K562 (cell line): ENCODE results near the gene CUL5. TPM values are rescaled to one million over a fixed set of nuclear protein-coding genes. Genes with fewer than 3 reads are reported as not detected.

Experiments
- ATAC-seq: fragments of 200-7000 bp; cut with Tn5 transposase; 3 replicates; pipeline ENCODE4 v1.9.1; 2020; ENCODE audit warnings: moderate library complexity
- BruUV-seq: library from RNA; stranded (reverse); fragments of 400-500 nt; replicated peaks from 2 replicates; lab custom pipeline; 2021; lab: Mats Ljungman, UMichigan
- CTCF ChIA-PET: fragments of 300-600 bp; formaldehyde crosslinking; extraction: SDS; loops from one replicate; lab custom pipeline; 2021; ENCODE audit warnings: low intra/inter-chr PET ratio; lab: Yijun Ruan, JAX
- POLR2A ChIA-PET: fragments of 300-600, 350-650 bp; sonication (Branson Sonifier 250); formaldehyde crosslinking; extraction: SDS; loops from one replicate; lab custom pipeline; 2021; ENCODE audit warnings: antibody characterized with exemption, inconsistent platforms; lab: Yijun Ruan, JAX
- DNase-seq, 4 experiments: peaks; one replicate each; pipeline versions ENCODE4 v3.0.0 to v3.0.0-alpha.2; 2011 to 2018; ENCODE audit warnings: low spot score in 3 of 4, mixed read lengths in 3 of 4; ENCODE audit errors: extremely low read depth in 1 of 4
- FAIRE-seq: peaks from 2 replicates; lab custom pipeline; 2011; peaks lifted over from hg19 to GRCh38; lab: Jason Lieb, UNC
- H2AFZ ChIP-seq: 2 replicates; pipeline ENCODE4 v1.6.0; 2011; ENCODE audit warnings: low read depth, low read length, control low read depth, inconsistent platforms
- H3K27ac ChIP-seq: fragments of 200-600 bp; 3 replicates; pipeline ENCODE4 v1.8.0; 2011; ENCODE audit warnings: low read depth, mild to moderate bottlenecking, control low read depth, inconsistent platforms, low read length, moderate library complexity, mixed read lengths; ENCODE audit errors: extremely low read depth
- H3K27me3 ChIP-seq, 2 experiments: fragments of 300-600 bp in 1 of 2; 2 replicates in 1 of 2; 3 replicates in 1 of 2; pipeline versions ENCODE4 v1.6.0 to v1.8.0; 2011; ENCODE audit warnings: inconsistent platforms in 2 of 2, low read length in 2 of 2, mild to moderate bottlenecking in 1 of 2, mixed read lengths in 1 of 2, moderate library complexity in 1 of 2; ENCODE audit not compliant: control insufficient read depth in 2 of 2, insufficient read depth in 2 of 2
- H3K36me3 ChIP-seq: fragments of 300-600 bp; 3 replicates; pipeline ENCODE4 v1.8.0; 2011; ENCODE audit warnings: mild to moderate bottlenecking, low read length, inconsistent platforms; ENCODE audit not compliant: control insufficient read depth, insufficient read depth
- H3K4me1 ChIP-seq, 2 experiments: fragments of 200-600 bp in 1 of 2; replicated peaks in 1 of 2; 2 replicates in 1 of 2; 3 replicates in 1 of 2; pipeline versions ENCODE4 v1.5.1 to v1.8.0; 2011; ENCODE audit warnings: inconsistent platforms in 2 of 2, low read length in 2 of 2, mild to moderate bottlenecking in 1 of 2, mixed read lengths in 1 of 2, moderate library complexity in 1 of 2; ENCODE audit not compliant: control insufficient read depth in 2 of 2, insufficient read depth in 2 of 2
- H3K4me2 ChIP-seq: 2 replicates; pipeline ENCODE4 v1.6.1; 2011; ENCODE audit warnings: low read length, control low read depth, inconsistent platforms, mixed read lengths; ENCODE audit not compliant: insufficient read depth
- H3K4me3 ChIP-seq: fragments of 200-600 bp; sonication (generic), shearing (Covaris generic); 2 replicates; pipeline ENCODE4 v1.5.1; 2016; ENCODE audit warnings: control low read depth, inconsistent platforms
- H3K79me2 ChIP-seq: fragments of 200-600 bp; 3 replicates; pipeline ENCODE4 v1.8.0; 2011; ENCODE audit warnings: low read length, inconsistent platforms; ENCODE audit not compliant: control insufficient read depth, insufficient read depth
- H3K9ac ChIP-seq, 2 experiments: 2 replicates each; pipeline versions ENCODE4 v1.6.0 to v1.6.1; 2011; ENCODE audit warnings: low read depth in 2 of 2, low read length in 2 of 2, control low read depth in 1 of 2, inconsistent platforms in 1 of 2, mild to moderate bottlenecking in 1 of 2, mixed read lengths in 1 of 2; ENCODE audit not compliant: insufficient read depth in 1 of 2
- H3K9me1 ChIP-seq: one replicate; pipeline ENCODE4 v1.6.0; 2011; ENCODE audit warnings: inconsistent platforms, mild to moderate bottlenecking, low read length, moderate library complexity; ENCODE audit not compliant: control insufficient read depth, insufficient read depth
- H3K9me3 ChIP-seq: replicated peaks from 2 replicates; pipeline ENCODE4 v1.5.1; 2011; ENCODE audit warnings: low read depth, low read length, inconsistent platforms; ENCODE audit not compliant: control insufficient read depth, insufficient read depth
- H4K20me1 ChIP-seq: replicated peaks from 2 replicates; pipeline ENCODE4 v1.6.1; 2011; ENCODE audit warnings: low read length, inconsistent platforms, mixed read lengths; ENCODE audit not compliant: control insufficient read depth, insufficient read depth
- BRD4 ChIP-seq: fragments of 200-600 bp; sonication (generic); IDR thresholded peaks from 2 replicates; pipeline ENCODE4 v1.6.1; 2017; ENCODE audit warnings: inconsistent platforms
- C11orf30 ChIP-seq: fragments of 450-650 bp; IDR thresholded peaks from 2 replicates; pipeline ENCODE4 v1.6.1; 2016; ENCODE audit warnings: low read depth, mild to moderate bottlenecking
- CEBPB ChIP-seq: fragments of 450-650 bp; IDR thresholded peaks from 2 replicates; pipeline ENCODE4 v1.6.1; 2016; ENCODE audit warnings: missing genetic modification characterization, missing compliant biosample characterization
- EP300 ChIP-seq: IDR thresholded peaks from 2 replicates; pipeline ENCODE4 v1.6.1; 2012; ENCODE audit warnings: low read length, improper control_type of control experiment
- EP400 ChIP-seq: fragments of 450-650 bp; IDR thresholded peaks from 2 replicates; pipeline ENCODE4 v1.6.1; 2017; ENCODE audit warnings: antibody characterized with exemption, mild to moderate bottlenecking, moderate library complexity
- ETV5 ChIP-seq: sonication (generic); formaldehyde crosslinking; IDR thresholded peaks from 2 replicates; pipeline ENCODE4 v1.4.0; 2020; ENCODE audit warnings: low read depth, mild to moderate bottlenecking, missing genetic modification reagents
- GATAD2A ChIP-seq: fragments of 450-650 bp; IDR thresholded peaks from 2 replicates; pipeline ENCODE4 v1.6.1; 2017
- HDAC1 ChIP-seq, 2 experiments: fragments of 450-650 bp; IDR thresholded peaks; 2 replicates each; pipeline ENCODE4 v1.6.1; 2016 to 2017; ENCODE audit warnings: inconsistent platforms in 1 of 2, mild to moderate bottlenecking in 1 of 2, moderate library complexity in 1 of 2
- L3MBTL2 ChIP-seq: fragments of 450-650 bp; IDR thresholded peaks from 2 replicates; pipeline ENCODE4 v1.6.1; 2016; ENCODE audit warnings: mild to moderate bottlenecking, moderate library complexity
- MAZ ChIP-seq, 2 experiments: fragments of 450-650 bp in 1 of 2; sonication (generic) in 1 of 2; formaldehyde crosslinking; IDR thresholded peaks in 1 of 2; conservative IDR thresholded peaks in 1 of 2; 2 replicates each; pipeline versions ENCODE4 v1.4.0 to v1.5.0; 2020; ENCODE audit warnings: mild to moderate bottlenecking in 1 of 2, missing genetic modification reagents in 1 of 2
- MYC ChIP-seq, 2 experiments: fragments of 250-450 bp in 1 of 2; sonication (Bioruptor Pico) in 1 of 2; IDR thresholded peaks; 2 replicates each; pipeline versions ENCODE4 v1.5.1 to v1.6.1; 2012 to 2021; ENCODE audit warnings: low read depth in 2 of 2, borderline replicate concordance in 1 of 2, improper control_type of control experiment in 1 of 2, low read length in 1 of 2, mild to moderate bottlenecking in 1 of 2, moderate library complexity in 1 of 2
- POLR2AphosphoS5 ChIP-seq: IDR thresholded peaks from 2 replicates; pipeline ENCODE4 v1.6.1; 2011; ENCODE audit warnings: mild to moderate bottlenecking, low read depth, low read length, moderate library complexity; ENCODE audit not compliant: control insufficient read depth, insufficient read depth
- RFX1 ChIP-seq: fragments of 450-650 bp; IDR thresholded peaks from 2 replicates; pipeline ENCODE4 v1.6.1; 2016; ENCODE audit warnings: mild to moderate bottlenecking, moderate library complexity
- TRIM24 ChIP-seq, 2 experiments: fragments of 450-650 bp; IDR thresholded peaks; 2 replicates each; pipeline ENCODE4 v1.6.1; 2016
- UBTF ChIP-seq, 2 experiments: IDR thresholded peaks; 2 replicates each; pipeline ENCODE4 v1.6.1; 2012; ENCODE audit warnings: improper control_type of control experiment in 2 of 2, low read depth in 2 of 2, low read length in 2 of 2, borderline replicate concordance in 1 of 2
- YBX1 ChIP-seq: fragments of 450-650 bp; IDR thresholded peaks from 2 replicates; pipeline ENCODE4 v1.7.1; 2016; ENCODE audit warnings: mild to moderate bottlenecking
- ZNF511 ChIP-seq: sonication (generic); formaldehyde crosslinking; IDR thresholded peaks from 2 replicates; pipeline ENCODE4 v1.8.0; 2022; ENCODE audit warnings: mild to moderate bottlenecking, missing genetic modification reagents
- WGBS: fragments of 100-300 bp; shearing (Covaris generic); methylation state at CpG from one replicate; pipeline ENCODE4 v1.1.6; 2016; ENCODE audit warnings: low coverage, mixed read lengths; ENCODE audit not compliant: insufficient coverage; ENCODE audit errors: missing lambda C conversion rate; 5-methylcytosine and 5-hydroxymethylcytosine counted together
- in situ Hi-C: fragments of 300-500 bp; cut with MboI; formaldehyde crosslinking; loops from 4 replicates; pipeline ENCODE4 v1.15.0; 2018; ENCODE audit warnings: inconsistent platforms, mixed read lengths
- intact Hi-C: fragments of 100-400 bp; cut with micrococcal nuclease; formaldehyde crosslinking; loops from 2 replicates; pipeline ENCODE4 v1.14.2; 2022
- polyA plus RNA-seq, 8 experiments: library from polyadenylated mRNA; depleted of rRNA in 4 of 8; stranded (reverse) in 5 of 8; unstranded in 3 of 8; fragments of >200 nt; fragmentation: Nextera tagmentation in 2 of 8; fragmentation: Illumina TruSeq in 1 of 8; extraction: Ambion mirVana in 2 of 8; extraction: Trizol in 1 of 8; gene quantifications; 2 replicates each; pipeline versions ENCODE4 v1.2.1 to v1.2.3, GENCODE V29; 2011 to 2014; ENCODE audit warnings: inconsistent platforms in 1 of 8, missing spikeins in 1 of 8
- total RNA-seq, 7 experiments: library from RNA; depleted of rRNA in 6 of 7; stranded (reverse); fragments of >200 nt in 6 of 7; fragmentation: Illumina TruSeq in 2 of 7; extraction: Trizol in 2 of 7; gene quantifications; 2 replicates each; pipeline versions ENCODE4 v1.2.1 to v1.2.3, GENCODE V29; 2011 to 2021; ENCODE audit warnings: low replicate concordance in 1 of 7
- TF ChIP-seq, protein P1 (sequence below): sonication (generic); formaldehyde crosslinking; IDR thresholded peaks from 2 replicates; pipeline ENCODE4 v1.8.0; 2022; ENCODE audit warnings: missing genetic modification reagents, mild to moderate bottlenecking, moderate library complexity, borderline replicate concordance

CUL5 gene
- total and polyA plus RNA-seq, 9 of the 15 experiments (the other 6 are each of a cell fraction or from before 2014, with no cell fraction given) = 14.3 to 45.9 (median 23.0) TPM

DNA sequence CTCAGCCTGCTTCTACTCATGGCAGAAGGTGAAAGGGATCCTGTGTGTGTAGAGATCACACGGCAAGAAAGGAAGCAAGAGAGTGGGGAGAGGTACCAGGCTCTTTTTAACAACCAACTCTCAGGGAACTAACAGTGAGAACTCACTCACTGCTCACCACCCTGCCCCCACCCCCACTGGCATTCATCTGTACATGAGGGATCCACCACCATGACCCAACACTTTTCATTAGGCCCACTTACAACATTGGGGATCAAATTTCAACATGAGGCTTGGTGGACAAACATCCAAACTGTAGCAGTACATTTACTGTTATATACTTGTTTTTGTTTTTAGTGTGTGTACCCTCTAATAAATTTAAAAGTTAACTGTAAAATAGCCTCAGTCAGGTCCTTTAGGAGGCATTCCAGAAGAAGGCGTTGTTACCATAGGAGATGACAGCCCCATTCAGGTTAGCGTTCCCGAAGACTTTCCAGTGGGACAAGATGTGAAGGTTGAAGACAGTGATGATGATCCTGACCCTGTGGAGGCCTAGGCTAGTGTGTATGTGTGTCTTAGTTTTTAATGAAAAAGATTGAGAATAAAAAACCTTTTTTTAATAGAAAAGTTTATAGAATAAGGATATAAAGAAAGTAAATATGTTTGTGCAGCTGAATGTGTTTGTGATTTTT lies 11.3 kb downstream of the CUL5 start:
- H3K4me1 ChIP-seq = peaks cover 10 to 48% of the 10 kb centered on the region in 2 experiments; a peak in 4 of 5 replicates
- peak overlapping the region; percentile 49 to 50; a peak in 3 of 4 replicates for H3K9ac ChIP-seq
- ChIA-PET CTCF (no interaction called here), POLR2A (interaction anchor here (0.6 to 1.6 kb wide), 4 partner anchors 9 to 164 kb away, joined by 3 to 4 read pairs (median 3); partner anchors contain the start of gene CUL5)
- H4K20me1 ChIP-seq = no peaks in the 10 kb centered on the region
- H3K36me3 ChIP-seq = peaks cover 19% of the 10 kb centered on the region; the same call in 2 of the 3 replicates
- DNase-seq = peak in 3 of 4 experiments; percentile 24 to 79 (median 70)
- peak overlapping the region; percentile 66; the same call in 1 of the 2 replicates for H2AFZ ChIP-seq
- peak; percentile 84 for ATAC-seq
- in situ Hi-C loops (no loop called here), intact Hi-C loops (no loop called here)
- peaks cover 99% of the 10 kb centered on the region for H3K79me2 ChIP-seq
- H3K9me1 ChIP-seq = no peaks in the 10 kb centered on the region
- peak overlapping the region; percentile 84 for H3K27ac ChIP-seq
- H3K4me3 ChIP-seq = no peak overlapping the region
- H3K27me3 ChIP-seq = no peaks in the 10 kb centered on the region
- no TSS peak for BruUV-seq
- peak overlapping the region; percentile 53 for H3K4me2 ChIP-seq
- WGBS = 18% methylated on average over 4 of the region's 4 CpGs
- FAIRE-seq = peak; percentile 73
- H3K9me3 ChIP-seq = no peaks in the 10 kb centered on the region
- TF ChIP-seq ZNF511 (CRISPR knock-in tag) (no peak), L3MBTL2 (0 out of 2 replicates have a peak, but pooled peaks have one; percentile 28), ETV5 (no peak), MAZ (CRISPR knock-in tag; conservative IDR thresholded peaks at IDR 0.05 in 1 of 2, IDR thresholded peaks at IDR 0.05 in 1 of 2) (peak in 1 of 2 experiments; percentile 53; a peak in 1 of 4 replicates), BRD4 (0 out of 2 replicates have a peak, but pooled peaks have one; percentile 34), EP400 (peak; percentile 45; the same call in 1 of the 2 replicates), C11orf30 (peak; percentile 75), GATAD2A (0 out of 2 replicates have a peak, but pooled peaks have one; percentile 28), TRIM24 (IDR thresholded peaks at IDR 0.05) (0 out of 4 replicates have a peak, but pooled peaks of 1 of the 2 experiments have one; percentile 30), EP300 (peak; percentile 40; the same call in 1 of the 2 replicates), POLR2AphosphoS5 (0 out of 2 replicates have a peak, but pooled peaks have one; percentile 31), CEBPB (tag) (peak; percentile 62), MYC (IDR thresholded peaks at IDR 0.05; ENCODE audit: low read depth, low read length) (peak; percentile 60), MYC (CRISPR knock-in tag; IDR thresholded peaks at IDR 0.05; ENCODE audit: borderline replicate concordance, low read depth) (no peak), UBTF (IDR thresholded peaks at IDR 0.05; ENCODE audit: borderline replicate concordance in 1 of 2, low read depth in 2 of 2, low read length in 2 of 2) (no peak), YBX1 (no peak), HDAC1 (IDR thresholded peaks at IDR 0.05) (0 out of 4 replicates have a peak, but pooled peaks of 1 of the 2 experiments have one; percentile 35), RFX1 (peak; percentile 49)
- TF ChIP-seq, protein P1, sequence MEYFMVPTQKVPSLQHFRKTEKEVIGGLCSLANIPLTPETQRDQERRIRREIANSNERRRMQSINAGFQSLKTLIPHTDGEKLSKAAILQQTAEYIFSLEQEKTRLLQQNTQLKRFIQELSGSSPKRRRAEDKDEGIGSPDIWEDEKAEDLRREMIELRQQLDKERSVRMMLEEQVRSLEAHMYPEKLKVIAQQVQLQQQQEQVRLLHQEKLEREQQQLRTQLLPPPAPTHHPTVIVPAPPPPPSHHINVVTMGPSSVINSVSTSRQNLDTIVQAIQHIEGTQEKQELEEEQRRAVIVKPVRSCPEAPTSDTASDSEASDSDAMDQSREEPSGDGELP (CRISPR knock-in tag) = no peak
